Uterus (tissue), 4 donors: Measurements from ENCODE around the gene FAM162A. TPM values are rescaled to one million over a fixed set of nuclear protein-coding genes. Genes with fewer than 3 reads are reported as not detected.

ENCODE experiments used
- DNase-seq, 2 donors: peaks; one replicate each; pipeline ENCODE4 v3.0.0-alpha.2; 2019 to 2020
- H3K27ac ChIP-seq, 2 donors: fragments of 200-600 bp; sonication (generic); 1 replicate in 1 of 2; 2 replicates in 1 of 2; pipeline ENCODE4 v1.5.1; 2016 to 2018
- H3K27me3 ChIP-seq, 2 donors: fragments of 200-600 bp; sonication (generic); one replicate each; pipeline ENCODE4 v1.5.1; 2018 to 2019; ENCODE audit warnings: control low read depth in 1 of 2
- H3K36me3 ChIP-seq, 2 donors: fragments of 200-600 bp; sonication (generic); one replicate each; pipeline ENCODE4 v1.5.1; 2019; ENCODE audit warnings: control low read depth in 1 of 2
- H3K4me1 ChIP-seq, 2 donors: fragments of 200-600 bp; sonication (generic); one replicate each; pipeline ENCODE4 v1.5.1; 2018 to 2019; ENCODE audit warnings: control low read depth in 1 of 2
- H3K4me3 ChIP-seq, 2 donors: fragments of 200-600 bp; sonication (generic); 1 replicate in 1 of 2; 2 replicates in 1 of 2; pipeline ENCODE4 v1.5.1; 2018 to 2019; ENCODE audit warnings: mild to moderate bottlenecking in 1 of 2
- H3K9me3 ChIP-seq, 2 donors: fragments of 200-600 bp; sonication (generic); one replicate each; pipeline ENCODE4 v1.5.1; 2019; ENCODE audit warnings: control low read depth in 1 of 2
- CTCF ChIP-seq, 4 experiments: fragments of 200-600 bp in 2 of 4; fragments of 450-650 bp in 2 of 4; sonication (generic) in 2 of 4; IDR thresholded peaks; one replicate each; pipeline ENCODE4 v1.5.1; 2016 to 2019; ENCODE audit warnings: antibody characterized with exemption in 4 of 4, mild to moderate bottlenecking in 2 of 4, moderate library complexity in 1 of 4
- POLR2A ChIP-seq, 2 donors: fragments of 450-650 bp; IDR thresholded peaks; one replicate each; pipeline ENCODE4 v1.6.1; 2016; ENCODE audit warnings: antibody characterized with exemption in 2 of 2, mild to moderate bottlenecking in 1 of 2, moderate library complexity in 1 of 2
- intact Hi-C: fragments of 100-400 bp; cut with DNase I; formaldehyde crosslinking; loops from one replicate; pipeline ENCODE4 v1.15.1; 2023; ENCODE audit warnings: low total_unique reads
- total RNA-seq, 4 donors: library from RNA; depleted of rRNA in 3 of 4; stranded (reverse); fragments of >200 nt in 3 of 4; gene quantifications; one replicate each; pipeline versions ENCODE4 v1.1.0 to v1.2.4, GENCODE V29; 2014 to 2023
- donor health status: DM: yes; HTN: yes; CAD: no.

Gene FAM162A
- total RNA-seq, 4 donors from 2014 or later, result 17.6 to 99.9 (median 31.0) TPM

- no peaks in the 10 kb centered on the region for H3K27me3 ChIP-seq
- H3K36me3 ChIP-seq, result no peaks in the 10 kb centered on the region
- H3K4me1 ChIP-seq, result no peaks in the 10 kb centered on the region
- TF ChIP-seq CTCF (IDR thresholded peaks at IDR 0.05) (no peak), POLR2A (IDR thresholded peaks at IDR 0.05) (no peak)
- H3K4me3 ChIP-seq, result no peak overlapping the region
- no peak overlapping the region for H3K27ac ChIP-seq
- no peak for DNase-seq
- intact Hi-C loops, result no loop called here
- no peaks in the 10 kb centered on the region for H3K9me3 ChIP-seq
These were observed 5.2 kb downstream of the FAM162A start for GRCh38 chr3:122389197-122389596.

DNA sequence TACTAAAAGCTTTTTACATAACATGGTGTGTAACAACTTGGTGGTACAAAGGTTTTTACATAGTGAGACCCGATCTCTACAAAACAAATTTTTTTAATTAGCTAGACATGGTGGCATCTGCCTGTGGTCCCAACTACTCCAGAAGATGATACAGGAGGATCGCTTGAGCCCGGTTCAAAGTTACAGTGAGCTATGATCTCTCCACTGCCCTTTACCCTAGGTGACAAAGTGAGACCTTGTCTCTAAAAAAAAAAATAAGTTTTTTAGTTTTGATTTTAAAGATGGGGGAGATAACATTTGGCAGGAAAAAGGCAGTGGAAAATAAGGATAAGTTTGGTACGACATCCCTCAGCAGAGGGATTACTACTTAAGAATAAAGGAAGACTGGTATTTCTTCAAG is 5.9 kb downstream of the FAM162A start:
- no peak for TF ChIP-seq POLR2A (IDR thresholded peaks at IDR 0.05)
- no peak for TF ChIP-seq CTCF (IDR thresholded peaks at IDR 0.05)
- peak overlapping the region in 1 of 2 donors; percentile 33 for H3K27ac ChIP-seq

DNA sequence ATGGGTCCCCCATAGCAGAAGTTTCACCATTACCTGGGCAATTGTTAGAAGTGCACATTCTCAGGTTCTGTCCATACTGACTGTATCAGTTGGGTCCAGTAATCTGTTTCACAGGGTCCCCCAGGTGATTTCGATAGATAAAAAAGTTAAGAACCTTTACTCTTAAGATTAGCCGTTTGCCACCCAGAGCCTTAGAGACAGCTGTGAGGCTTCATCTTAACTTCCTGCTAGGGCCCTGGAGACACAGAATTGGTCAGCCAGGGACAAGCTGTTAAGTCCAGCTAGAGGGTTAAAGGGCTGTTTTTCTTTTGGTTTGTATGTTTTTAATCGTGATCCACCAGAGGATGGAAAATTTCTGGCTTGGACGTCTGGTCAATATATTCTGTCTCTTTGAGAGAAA is 6.7 kb downstream of the FAM162A start:
- Histone ChIP-seq H3K9me3 (no peaks in the 10 kb centered on the region), H3K27ac (peak overlapping the region in 1 of 2 donors; percentile 33), H3K36me3 (no peaks in the 10 kb centered on the region), H3K4me3 (no peak overlapping the region), H3K4me1 (no peaks in the 10 kb centered on the region), H3K27me3 (no peaks in the 10 kb centered on the region)
- DNase-seq, result no peak
- intact Hi-C loops, result no loop called here
- TF ChIP-seq POLR2A (IDR thresholded peaks at IDR 0.05) (no peak), CTCF (IDR thresholded peaks at IDR 0.05) (no peak)

More for the DNA sequence above, 5.9 kb downstream of the FAM162A start:
- H3K27me3 ChIP-seq, result no peaks in the 10 kb centered on the region
- no peak for DNase-seq
- no peaks in the 10 kb centered on the region for H3K36me3 ChIP-seq
- H3K9me3 ChIP-seq, result no peaks in the 10 kb centered on the region
- H3K4me1 ChIP-seq, result no peaks in the 10 kb centered on the region
- intact Hi-C loops, result no loop called here
- H3K4me3 ChIP-seq, result no peak overlapping the region

DNA sequence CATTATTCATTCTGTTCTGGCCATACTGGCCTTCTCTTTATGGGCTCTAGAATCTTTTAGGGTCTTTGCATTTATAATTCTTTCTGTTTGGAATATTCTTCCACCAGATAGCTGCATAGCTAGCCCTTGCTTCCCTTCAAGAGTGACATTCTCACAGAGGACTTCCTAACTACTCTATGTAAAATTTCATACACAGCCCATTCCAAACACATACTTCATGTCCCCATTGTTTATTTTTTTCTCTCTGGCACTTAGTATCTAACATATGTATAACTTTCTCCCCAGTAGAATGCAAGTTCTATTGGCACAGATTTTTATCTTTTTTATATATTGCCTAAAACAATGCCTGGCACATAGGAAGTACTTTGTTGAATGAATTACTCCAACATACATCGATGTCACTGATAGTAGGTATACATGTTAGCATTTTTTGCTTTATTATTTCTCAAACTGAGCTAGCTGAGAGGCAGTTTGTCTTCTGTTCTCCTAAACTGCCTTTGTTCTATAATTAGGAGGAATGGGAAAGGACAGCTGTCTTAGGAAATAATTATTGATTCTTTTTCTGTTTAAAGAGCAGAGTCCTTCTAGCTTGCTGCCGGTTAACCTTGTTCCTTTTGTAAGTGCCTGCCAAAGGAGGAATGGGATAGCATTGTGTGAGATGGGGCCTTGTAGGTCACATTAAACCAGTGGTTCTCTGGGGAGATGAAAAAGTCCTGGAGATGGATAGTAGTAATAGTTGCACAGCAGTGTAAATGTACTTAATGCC is 7.9 kb downstream of the FAM162A start:
- Histone ChIP-seq H3K4me3 (no peak overlapping the region), H3K36me3 (no peaks in the 10 kb centered on the region), H3K27me3 (no peaks in the 10 kb centered on the region), H3K4me1 (no peaks in the 10 kb centered on the region), H3K27ac (no peak overlapping the region), H3K9me3 (no peaks in the 10 kb centered on the region)
- TF ChIP-seq POLR2A (IDR thresholded peaks at IDR 0.05) (no peak), CTCF (IDR thresholded peaks at IDR 0.05) (no peak)
- DNase-seq, result no peak
- intact Hi-C loops, result no loop called here

DNA sequence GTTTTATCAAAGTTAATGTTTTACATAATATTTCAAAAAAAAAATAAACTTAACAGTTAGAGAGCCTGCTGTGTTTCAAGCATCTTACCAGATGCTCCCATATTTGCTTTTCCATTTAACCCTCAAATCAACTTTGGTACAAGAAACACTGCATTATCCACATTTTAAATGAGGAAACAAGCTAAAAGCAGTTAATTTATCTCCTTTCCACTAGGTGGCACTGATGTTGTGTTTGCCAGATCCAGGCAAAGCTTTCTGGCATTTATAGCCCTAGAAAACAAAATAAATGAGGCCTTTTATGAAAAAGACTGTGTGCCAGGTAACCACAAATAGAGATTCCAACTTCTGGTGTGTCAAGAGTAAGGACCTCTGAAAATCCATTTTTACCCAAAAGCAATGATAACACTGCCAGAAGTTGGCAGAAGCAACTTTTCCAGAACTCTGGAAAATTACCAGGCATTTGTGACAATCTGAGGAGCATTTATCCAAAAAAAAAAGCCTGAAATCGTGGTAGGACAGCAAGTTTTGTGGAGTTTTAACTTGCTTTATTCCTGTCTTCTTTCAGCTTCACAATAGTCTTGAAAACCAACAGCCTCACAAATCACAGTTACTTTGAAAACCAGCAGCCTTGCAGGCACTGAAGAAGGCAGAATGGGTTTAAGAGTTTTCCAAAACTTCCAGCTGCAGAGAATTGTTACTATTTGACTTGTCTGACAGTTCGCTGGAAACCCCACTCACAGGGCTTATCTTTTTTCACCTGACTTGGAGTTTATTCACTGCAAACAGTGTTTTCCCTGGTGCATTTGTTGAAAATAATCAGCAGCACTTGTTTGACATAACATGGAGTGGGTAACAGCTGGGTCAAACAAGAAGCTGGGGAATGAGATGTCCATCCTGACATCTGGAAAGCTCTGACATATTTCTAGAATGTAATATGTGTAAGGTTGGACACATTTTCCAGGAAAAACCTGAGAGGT is 9.2 kb downstream of the FAM162A start:
- Histone ChIP-seq H3K4me1 (no peaks in the 10 kb centered on the region), H3K36me3 (no peaks in the 10 kb centered on the region), H3K27me3 (no peaks in the 10 kb centered on the region), H3K27ac (peak overlapping the region; percentile 23 to 48), H3K9me3 (no peaks in the 10 kb centered on the region), H3K4me3 (no peak overlapping the region)
- no peak for DNase-seq
- TF ChIP-seq CTCF (IDR thresholded peaks at IDR 0.05) (peak; percentile 56 to 69 (median 69)), POLR2A (IDR thresholded peaks at IDR 0.05) (no peak)
- intact Hi-C loops, result no loop called here
